Heart right ventricle (tissue), 16 donors: ENCODE measurements around the gene TNFRSF18. TPM values are rescaled to one million over a fixed set of nuclear protein-coding genes. Genes with fewer than 3 reads are reported as not detected.

Experiments
- ATAC-seq, 8 donors: fragments of 200-7000 bp; cut with Tn5 transposase; one replicate each; pipeline ENCODE4 v1.9.1; 2020; ENCODE audit warnings: mild to moderate bottlenecking in 8 of 8, moderate library complexity in 8 of 8, moderate number of reproducible peaks in 1 of 8
- DNase-seq, 2 donors: peaks; one replicate each; pipeline ENCODE4 v3.0.0-alpha.2; 2020
- H3K27ac ChIP-seq, 10 donors: fragments of 200-600 bp; sonication (generic) in 2 of 10; one replicate each; pipeline versions ENCODE4 v1.5.0 to v1.8.0; 2020 to 2022; ENCODE audit warnings: mild to moderate bottlenecking in 3 of 10
- H3K27me3 ChIP-seq, 7 donors: fragments of 200-600 bp; one replicate each; pipeline ENCODE4 v1.8.0; 2021 to 2022; ENCODE audit warnings: mild to moderate bottlenecking in 2 of 7
- H3K36me3 ChIP-seq, 9 donors: fragments of 200-600 bp; sonication (generic) in 1 of 9; one replicate each; pipeline versions ENCODE4 v1.5.0 to v1.8.0; 2020 to 2022; ENCODE audit warnings: mild to moderate bottlenecking in 2 of 9
- H3K4me1 ChIP-seq, 9 donors: fragments of 200-600 bp; sonication (generic) in 1 of 9; one replicate each; pipeline versions ENCODE4 v1.5.0 to v1.8.0; 2020 to 2022; ENCODE audit warnings: mild to moderate bottlenecking in 4 of 9
- H3K4me3 ChIP-seq, 10 donors: fragments of 200-600 bp; sonication (generic) in 2 of 10; one replicate each; pipeline versions ENCODE4 v1.5.0 to v1.8.0; 2020 to 2022; ENCODE audit warnings: mild to moderate bottlenecking in 7 of 10, moderate library complexity in 2 of 10
- H3K9me3 ChIP-seq, 11 donors: fragments of 200-600 bp in 10 of 11; sonication (generic) in 2 of 11; one replicate each; pipeline versions ENCODE4 v1.5.0 to v1.8.0; 2013 to 2022; ENCODE audit warnings: mild to moderate bottlenecking in 2 of 11, control low read depth in 1 of 11, moderate library complexity in 1 of 11
- CTCF ChIP-seq, 9 donors: fragments of 200-600 bp; sonication (generic) in 2 of 9; IDR thresholded peaks; one replicate each; pipeline versions ENCODE4 v1.5.0 to v1.8.0; 2021 to 2022; ENCODE audit warnings: antibody characterized with exemption in 9 of 9, mild to moderate bottlenecking in 5 of 9, moderate library complexity in 1 of 9
- WGBS, 2 donors: extraction: QIAGEN DNeasy Blood & Tissue Kit; methylation state at CpG; one replicate each; pipeline ENCODE4 v1.1.7; 2013; ENCODE audit warnings: inconsistent platforms in 1 of 2; 5-methylcytosine and 5-hydroxymethylcytosine counted together
- intact Hi-C, 10 donors: fragments of 100-400 bp; cut with DNase I; formaldehyde crosslinking; loops; one replicate each; pipeline versions ENCODE4 v1.11.1 to v1.14.2; 2022
- microRNA-seq, 2 donors: library from miRNA; unstranded; fragments of <30 nt; microRNA quantifications; one replicate each; pipeline ENCODE4 v1.2.0, GENCODE V29; 2021
- polyA plus RNA-seq, 2 donors: library from polyadenylated mRNA; stranded (reverse); fragments of 200-250 nt; gene quantifications; one replicate each; pipeline ENCODE4 v1.2.3, GENCODE V29; 2013
- total RNA-seq, 10 donors: library from RNA; stranded (reverse); fragmentation: NEBNext Ultra II Directional in 3 of 10; extraction: Animal tissue kit (Norgen Biotek cat#: 25700) in 3 of 10; gene quantifications; one replicate each; pipeline versions ENCODE4 v1.2.1 to v1.2.4, GENCODE V29; 2021 to 2023
- donor health status: Arrhythmogenic right ventricular cardiomyopathy.
- donor health status: ischemic (EF 13 %, LVEDD 7.1; RV severe dilation, severe dysfunction).
- donor health status: healthy with polysubstance abuse.
- donor health status: DM: no; HTN: yes; CAD: no.
- donor health status: DM: no; HTN: no; CAD: no.
- donor health status: ischemic (EF 25% LVEDD 6.9; RV normal size, moderate dysfunction).
- donor health status: ischemic (EF 25% LVEDD 5.7; RV mildly dilated, moderate dysfunction).
- donor health status: healthy.
- donor health status: DM: yes; HTN: yes; CAD: no.
- donor health status: Ischemic cardiomyopathy.
- donor health status: ischemic (EF 35%, LVEDD 5.7; RV mildly dilated, moderate dysfunction).
- donor health status: nonischemic (EF 11% LVEDD 7.7; RV severe dilation, severe dysfunction).
- donor health status: DM: yes; HTN: yes; CAD: no.
- donor health status: PGD.
- donor health status: ischemic (EF 29% LVEDD 5.4; RV normal size, mild dysfunction).
- donor health status: nonischemic (EF 23%, LVEDD 6.1; RV moderate dilation, normal function).

TNFRSF18 gene
- total and polyA plus RNA-seq, 12 donors = 0.26 to 1.7 (median 0.38) TPM; not detected in 8

GRCh38 chr1:1156140-1157032 is 50.0 kb downstream of the TNFRSF18 start:
- Histone ChIP-seq H3K4me1 (peaks cover 0 to 17% (median 13%) of the 10 kb centered on the region in 9 donors), H3K27ac (peak overlapping the region in 2 of 10 donors; percentile 35 to 51), H3K9me3 (peaks cover 0 to 7% (median 0%) of the 10 kb centered on the region in 11 donors), H3K4me3 (no peak overlapping the region), H3K27me3 (peaks cover 0 to 5% (median under 1%) of the 10 kb centered on the region in 7 donors), H3K36me3 (no peaks in the 10 kb centered on the region)
- TF ChIP-seq CTCF (IDR thresholded peaks at IDR 0.05) = no peak
- ATAC-seq = peak in 1 of 8 donors; percentile 10
- intact Hi-C loops = loop anchor here in 4 of 10 donors (5.0 kb wide), 2 partner anchors 46 to 76 kb away; partner anchors contain the start of genes B3GALT6 (in 3 of the 4) and SDF4 (in 3 of the 4)
- DNase-seq = no peak
- WGBS, 2 donors = 69 to 77% methylated on average over 26 of the region's 26 CpGs

- H3K4me1 ChIP-seq = peaks cover 0 to 17% (median 13%) of the 10 kb centered on the region in 9 donors
Measured at GRCh38 chr1:1155258-1155657, 51.1 kb downstream of the TNFRSF18 start.

GRCh38 chr1:1153874-1154273 is 52.5 kb downstream of the TNFRSF18 start:
- Histone ChIP-seq H3K36me3 (no peaks in the 10 kb centered on the region), H3K4me3 (no peak overlapping the region), H3K9me3 (peaks cover 0 to 7% (median 0%) of the 10 kb centered on the region in 11 donors), H3K27ac (no peak overlapping the region), H3K4me1 (peaks cover 0 to 15% (median 13%) of the 10 kb centered on the region in 9 donors), H3K27me3 (no peaks in the 10 kb centered on the region)
- intact Hi-C loops = no loop called here
- ATAC-seq = no peak
- DNase-seq = no peak
- TF ChIP-seq CTCF (IDR thresholded peaks at IDR 0.05) = no peak
- WGBS, 2 donors = 66% methylated on average over 4 of the region's 4 CpGs

More at GRCh38 chr1:1155258-1155657, 51.1 kb downstream of the TNFRSF18 start:
- H3K27me3 ChIP-seq = no peaks in the 10 kb centered on the region
- H3K4me3 ChIP-seq = no peak overlapping the region
- H3K36me3 ChIP-seq = no peaks in the 10 kb centered on the region
- DNase-seq (no peak), ATAC-seq (no peak)
- WGBS, 2 donors = 56 to 57% methylated on average over 10 of the region's 10 CpGs
- no peak for TF ChIP-seq CTCF (IDR thresholded peaks at IDR 0.05)
- intact Hi-C loops = loop anchor here in 4 of 10 donors (5.0 kb wide), 2 partner anchors 47 to 77 kb away; partner anchors contain the start of genes B3GALT6 (in 3 of the 4) and SDF4 (in 3 of the 4)
- H3K27ac ChIP-seq = no peak overlapping the region
- peaks cover 0 to 7% (median 0%) of the 10 kb centered on the region in 11 donors for H3K9me3 ChIP-seq

Small RNA genes within 50 kb of the gene (microRNA-seq; reads per million reads assigned to microRNA genes)
- gene MIR200A = 1.2 to 11.2 reads per million in 2 donors
- gene MIR200B = 9.6 to 78.7 reads per million in 2 donors
- 3.0 to 41.9 reads per million in 2 donors for gene MIR429

Other genes starting within 250 kb of the TNFRSF18 start
- 10 to 100 TPM; 38.3 to 52.5 (median 42.6) TPM for gene NOC2L, start 247.3 kb downstream of the TNFRSF18 start, total RNA-seq
- gene NOC2L, start 247.3 kb downstream of the TNFRSF18 start, polyA plus RNA-seq = 10 to 100 TPM; 62.5 to 64.8 TPM
- 1 to 10 TPM; 1.3 to 6.6 (median 3.2) TPM for gene KLHL17, start 246.0 kb downstream of the TNFRSF18 start, total RNA-seq
- 10 to 100 TPM in 1 of 2 donors, 1 to 10 TPM in 1; 7.7 to 10.2 TPM for gene KLHL17, start 246.0 kb downstream of the TNFRSF18 start, polyA plus RNA-seq
- gene PLEKHN1, start 240.1 kb downstream of the TNFRSF18 start, total RNA-seq = under 1 TPM in 2 of 10 donors, not detected in 8; 0.13 to 0.30 TPM
- under 1 TPM; 0.28 to 0.37 TPM for gene PLEKHN1, start 240.1 kb downstream of the TNFRSF18 start, polyA plus RNA-seq
- 100 to 1,000 TPM in 8 of 10 donors, 10 to 100 TPM in 2; 66.2 to 238 (median 122) TPM for gene PERM1, start 224.5 kb downstream of the TNFRSF18 start, total RNA-seq
- gene PERM1, start 224.5 kb downstream of the TNFRSF18 start, polyA plus RNA-seq = 100 to 1,000 TPM in 1 of 2 donors, 10 to 100 TPM in 1; 55.1 to 513 TPM
- gene HES4, start 206.5 kb downstream of the TNFRSF18 start, total RNA-seq = 10 to 100 TPM; 28.5 to 78.1 (median 41.6) TPM
- 10 to 100 TPM; 49.2 to 49.8 TPM for gene HES4, start 206.5 kb downstream of the TNFRSF18 start, polyA plus RNA-seq
- gene ISG15, start 193.1 kb downstream of the TNFRSF18 start, total RNA-seq = 100 to 1,000 TPM in 1 of 10 donors, 10 to 100 TPM in 8, 1 to 10 TPM in 1; 9.8 to 169 (median 20.9) TPM
- 100 to 1,000 TPM in 1 of 2 donors, 10 to 100 TPM in 1; 51.7 to 186 TPM for gene ISG15, start 193.1 kb downstream of the TNFRSF18 start, polyA plus RNA-seq
- 10 to 100 TPM; 12.7 to 33.9 (median 18.3) TPM for gene AGRN, start 186.5 kb downstream of the TNFRSF18 start, total RNA-seq
- 10 to 100 TPM; 11.5 to 30.7 TPM for gene AGRN, start 186.5 kb downstream of the TNFRSF18 start, polyA plus RNA-seq
- gene RNF223, start 132.3 kb downstream of the TNFRSF18 start, total RNA-seq = not detected
- gene RNF223, start 132.3 kb downstream of the TNFRSF18 start, polyA plus RNA-seq = not detected
- gene C1orf159, start 90.5 kb downstream of the TNFRSF18 start, total RNA-seq = 1 to 10 TPM; 2.9 to 6.0 (median 3.5) TPM
- gene C1orf159, start 90.5 kb downstream of the TNFRSF18 start, polyA plus RNA-seq = 10 to 100 TPM in 1 of 2 donors, 1 to 10 TPM in 1; 7.1 to 14.0 TPM
- gene TTLL10, start 32.7 kb downstream of the TNFRSF18 start, total RNA-seq = under 1 TPM in 7 of 10 donors, not detected in 3; 0.11 to 0.53 (median 0.26) TPM
- gene TTLL10, start 32.7 kb downstream of the TNFRSF18 start, polyA plus RNA-seq = under 1 TPM; 0.09 to 0.29 TPM
- gene TNFRSF4, start 7.6 kb upstream of the TNFRSF18 start, total RNA-seq = 10 to 100 TPM in 1 of 10 donors, 1 to 10 TPM in 7, under 1 TPM in 2; 0.52 to 24.8 (median 5.0) TPM
- gene TNFRSF4, start 7.6 kb upstream of the TNFRSF18 start, polyA plus RNA-seq = 1 to 10 TPM; 3.8 to 9.8 TPM
- gene SDF4, start 25.4 kb upstream of the TNFRSF18 start, total RNA-seq = 100 to 1,000 TPM in 9 of 10 donors, 10 to 100 TPM in 1; 95.6 to 174 (median 123) TPM
- gene SDF4, start 25.4 kb upstream of the TNFRSF18 start, polyA plus RNA-seq = 100 to 1,000 TPM; 107 to 184 TPM
- 10 to 100 TPM in 4 of 10 donors, 1 to 10 TPM in 6; 7.3 to 13.5 (median 9.1) TPM for gene B3GALT6, start 25.6 kb upstream of the TNFRSF18 start, total RNA-seq
- 10 to 100 TPM in 1 of 2 donors, 1 to 10 TPM in 1; 7.7 to 16.2 TPM for gene B3GALT6, start 25.6 kb upstream of the TNFRSF18 start, polyA plus RNA-seq
- gene C1QTNF12, start 40.1 kb upstream of the TNFRSF18 start, total RNA-seq = 1 to 10 TPM in 4 of 10 donors, under 1 TPM in 5, not detected in 1; 0.42 to 1.9 (median 0.90) TPM
- gene C1QTNF12, start 40.1 kb upstream of the TNFRSF18 start, polyA plus RNA-seq = 1 to 10 TPM; 1.6 to 2.3 TPM
- gene UBE2J2, start 67.3 kb upstream of the TNFRSF18 start, total RNA-seq = 10 to 100 TPM; 23.5 to 41.9 (median 29.2) TPM
- gene UBE2J2, start 67.3 kb upstream of the TNFRSF18 start, polyA plus RNA-seq = 10 to 100 TPM; 43.8 to 44.1 TPM
- gene SCNN1D, start 73.8 kb upstream of the TNFRSF18 start, total RNA-seq = 1 to 10 TPM; 1.0 to 5.4 (median 2.7) TPM
- gene SCNN1D, start 73.8 kb upstream of the TNFRSF18 start, polyA plus RNA-seq = 10 to 100 TPM in 1 of 2 donors, 1 to 10 TPM in 1; 1.0 to 22.5 TPM
- 10 to 100 TPM; 24.1 to 60.0 (median 30.4) TPM for gene ACAP3, start 101.3 kb upstream of the TNFRSF18 start, total RNA-seq
- 100 to 1,000 TPM in 1 of 2 donors, 10 to 100 TPM in 1; 22.2 to 152 TPM for gene ACAP3, start 101.3 kb upstream of the TNFRSF18 start, polyA plus RNA-seq
- gene PUSL1, start 102.0 kb upstream of the TNFRSF18 start, total RNA-seq = 10 to 100 TPM in 3 of 10 donors, 1 to 10 TPM in 7; 5.6 to 11.9 (median 8.2) TPM
- 10 to 100 TPM; 16.0 to 17.8 TPM for gene PUSL1, start 102.0 kb upstream of the TNFRSF18 start, polyA plus RNA-seq
- gene INTS11, start 118.1 kb upstream of the TNFRSF18 start, total RNA-seq = 10 to 100 TPM; 44.7 to 91.7 (median 56.6) TPM
- gene INTS11, start 118.1 kb upstream of the TNFRSF18 start, polyA plus RNA-seq = 100 to 1,000 TPM in 1 of 2 donors, 10 to 100 TPM in 1; 92.6 to 269 TPM
- gene CPTP, start 118.2 kb upstream of the TNFRSF18 start, total RNA-seq = 100 to 1,000 TPM in 1 of 10 donors, 10 to 100 TPM in 9; 49.4 to 126 (median 65.4) TPM
- 100 to 1,000 TPM in 1 of 2 donors, 10 to 100 TPM in 1; 55.3 to 222 TPM for gene CPTP, start 118.2 kb upstream of the TNFRSF18 start, polyA plus RNA-seq
- under 1 TPM; 0.16 to 0.87 (median 0.35) TPM for gene TAS1R3, start 124.7 kb upstream of the TNFRSF18 start, total RNA-seq
- gene TAS1R3, start 124.7 kb upstream of the TNFRSF18 start, polyA plus RNA-seq = 1 to 10 TPM in 1 of 2 donors, under 1 TPM in 1; 0.39 to 3.1 TPM
- gene DVL1, start 142.8 kb upstream of the TNFRSF18 start, total RNA-seq = 100 to 1,000 TPM in 3 of 10 donors, 10 to 100 TPM in 7; 64.7 to 153 (median 78.0) TPM
- gene DVL1, start 142.8 kb upstream of the TNFRSF18 start, polyA plus RNA-seq = 100 to 1,000 TPM in 1 of 2 donors, 10 to 100 TPM in 1; 75.4 to 153 TPM
- gene MXRA8, start 152.0 kb upstream of the TNFRSF18 start, total RNA-seq = 10 to 100 TPM in 9 of 10 donors, 1 to 10 TPM in 1; 7.2 to 23.3 (median 14.6) TPM
- gene MXRA8, start 152.0 kb upstream of the TNFRSF18 start, polyA plus RNA-seq = 10 to 100 TPM; 28.7 to 35.6 TPM
- gene AURKAIP1, start 168.6 kb upstream of the TNFRSF18 start, total RNA-seq = 100 to 1,000 TPM; 176 to 251 (median 193) TPM
- gene AURKAIP1, start 168.6 kb upstream of the TNFRSF18 start, polyA plus RNA-seq = 100 to 1,000 TPM; 376 to 528 TPM
- 10 to 100 TPM; 38.5 to 77.5 (median 47.7) TPM for gene CCNL2, start 192.7 kb upstream of the TNFRSF18 start, total RNA-seq
- 100 to 1,000 TPM in 1 of 2 donors, 10 to 100 TPM in 1; 57.3 to 243 TPM for gene CCNL2, start 192.7 kb upstream of the TNFRSF18 start, polyA plus RNA-seq
- 100 to 1,000 TPM; 116 to 162 (median 132) TPM for gene MRPL20, start 200.7 kb upstream of the TNFRSF18 start, total RNA-seq
- 100 to 1,000 TPM; 124 to 224 TPM for gene MRPL20, start 200.7 kb upstream of the TNFRSF18 start, polyA plus RNA-seq
- 1 to 10 TPM in 7 of 10 donors, under 1 TPM in 3; 0.37 to 2.5 (median 1.8) TPM for gene ANKRD65, start 214.7 kb upstream of the TNFRSF18 start, total RNA-seq
- gene ANKRD65, start 214.7 kb upstream of the TNFRSF18 start, polyA plus RNA-seq = 1 to 10 TPM; 1.2 to 3.1 TPM
- 10 to 100 TPM; 10.8 to 52.8 (median 14.1) TPM for gene VWA1, start 229.1 kb upstream of the TNFRSF18 start, total RNA-seq
- 10 to 100 TPM; 13.9 to 27.5 TPM for gene VWA1, start 229.1 kb upstream of the TNFRSF18 start, polyA plus RNA-seq
- 1 to 10 TPM in 5 of 10 donors, under 1 TPM in 5; 0.11 to 2.2 (median 1.2) TPM for gene ATAD3C, start 243.1 kb upstream of the TNFRSF18 start, total RNA-seq
- gene ATAD3C, start 243.1 kb upstream of the TNFRSF18 start, polyA plus RNA-seq = under 1 TPM; 0.49 to 0.66 TPM